NOMO-1 treated with DMSO at 0.1 percent for 48 hours (cell line): ENCODE results near the gene NOVA2.

Experiments used
- DNase-seq: peaks from one replicate; lab custom pipeline; 2025; ENCODE audit not compliant: unreplicated experiment; lab: John Stamatoyannopoulos, UW

Gene NOVA2

GRCh38 chr19:45973553-45974338, at the start of gene NOVA2:
TSS of gene NOVA2 (minus strand) at chr19:45973865. CDS start at chr19:45973351, 514 bp downstream.
- DNase-seq, result no peak

- peak; percentile 33 for DNase-seq
These were observed 49.7 kb upstream of the NOVA2 start for GRCh38 chr19:46023311-46023779.

- no peak for DNase-seq
These were observed 49.0 kb upstream of the NOVA2 start, which contains the start of gene PGLYRP1 for GRCh38 chr19:46022431-46023310. TSS of gene PGLYRP1 (minus strand) at chr19:46023053. CDS start at chr19:46023021, 32 bp downstream.

- no peak for DNase-seq
These were observed 48.4 kb upstream of the NOVA2 start for GRCh38 chr19:46022061-46022430.

GRCh38 chr19:46021531-46022041, 47.9 kb upstream of the NOVA2 start:
- DNase-seq, result no peak

DNA sequence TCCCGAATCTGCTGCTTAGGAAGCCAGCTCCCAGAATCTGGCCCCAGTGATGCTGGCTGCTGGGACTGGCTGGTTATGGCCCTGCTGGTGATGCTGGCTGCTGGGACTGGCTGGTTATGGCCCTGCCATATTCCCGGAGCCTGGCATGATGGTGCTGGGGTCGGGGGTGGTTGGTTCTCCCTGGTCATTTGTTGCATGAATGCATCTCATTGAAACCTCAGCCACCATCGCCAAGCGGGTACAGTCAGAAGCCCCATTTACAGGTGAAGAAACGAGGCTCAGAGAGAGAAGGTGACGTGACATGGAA, 47.1 kb upstream of the NOVA2 start:
- no peak for DNase-seq

DNA sequence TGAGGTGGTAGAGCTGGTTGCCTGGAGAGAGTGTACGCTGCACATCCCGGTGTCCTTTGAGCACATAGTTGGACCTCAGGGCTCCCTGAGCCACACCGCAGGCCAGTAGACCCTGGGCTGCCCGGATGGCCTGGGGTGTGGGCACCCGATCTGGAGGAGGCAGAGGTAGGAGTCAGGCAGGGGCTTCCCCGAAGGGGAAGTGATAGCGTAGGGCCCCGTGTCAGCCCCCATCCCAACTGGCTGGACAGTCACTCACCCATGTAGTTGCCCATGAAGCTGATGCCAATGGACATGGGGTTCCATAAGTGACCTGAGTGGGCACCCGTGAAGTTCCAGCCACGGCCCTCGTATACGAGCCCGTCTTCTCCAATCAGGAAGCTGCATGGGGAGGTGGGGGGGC, 45.6 kb upstream of the NOVA2 start:
- no peak for DNase-seq

GRCh38 chr19:46018729-46019251, 45.1 kb upstream of the NOVA2 start:
- DNase-seq, result no peak

GRCh38 chr19:46017874-46018675, 44.4 kb upstream of the NOVA2 start:
- no peak for DNase-seq

DNA sequence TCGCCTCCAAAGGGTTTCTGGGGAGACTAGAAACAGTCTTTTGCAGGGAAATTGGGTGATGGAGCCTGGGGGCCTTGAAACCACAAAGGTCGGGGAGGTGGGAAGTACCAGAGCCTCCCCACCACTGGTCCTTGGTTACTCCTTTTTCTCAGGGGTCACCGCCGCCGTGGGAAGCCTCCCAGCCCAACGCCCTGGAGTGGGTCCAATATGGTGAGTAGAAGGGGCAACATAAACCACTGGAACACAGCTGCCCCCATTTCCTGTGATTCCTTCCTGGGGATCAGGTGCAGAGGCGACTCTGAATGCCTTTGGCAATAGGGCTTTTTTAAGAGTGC, 43.4 kb upstream of the NOVA2 start:
- DNase-seq, result no peak

- DNase-seq, result peak; percentile 62
These were observed 42.9 kb upstream of the NOVA2 start for GRCh38 chr19:46016426-46017094.

- DNase-seq, result no peak
These were observed 42.2 kb upstream of the NOVA2 start for GRCh38 chr19:46015687-46016425.

- DNase-seq, result no peak
These were observed 41.4 kb upstream of the NOVA2 start for GRCh38 chr19:46014941-46015686.

DNA sequence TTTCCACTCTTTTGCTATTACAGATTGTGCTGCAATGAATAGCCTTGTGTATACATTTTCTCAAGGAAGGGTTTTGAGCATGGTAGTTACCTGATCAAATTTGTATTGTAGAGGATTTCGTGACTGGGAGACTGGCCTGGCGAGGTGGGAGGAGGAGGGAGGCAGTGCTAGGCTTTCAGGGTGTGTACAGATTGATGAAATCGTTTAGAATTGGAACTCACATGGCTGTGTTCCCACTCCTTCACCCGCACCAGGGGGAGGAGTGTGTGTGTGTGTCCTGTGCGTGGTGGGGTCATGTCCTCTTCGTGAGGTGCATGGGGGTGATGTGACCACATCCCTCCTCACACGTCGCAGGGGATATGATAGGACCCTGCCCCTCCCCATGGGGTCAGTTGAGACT, 40.9 kb upstream of the NOVA2 start:
- DNase-seq, result no peak

- peak; percentile 17 for DNase-seq
These were observed 36.2 kb upstream of the NOVA2 start for GRCh38 chr19:46009530-46010510.

GRCh38 chr19:46006411-46006810, 32.7 kb upstream of the NOVA2 start:
- DNase-seq, result no peak

GRCh38 chr19:46002678-46003275, 29.1 kb upstream of the NOVA2 start:
- DNase-seq, result no peak
